ENCODE results near the gene ATAT1.
A peak's percentile ranks its signal among the peaks of the same experiment; 100 is the strongest.

The ATAT1 gene

DNA sequence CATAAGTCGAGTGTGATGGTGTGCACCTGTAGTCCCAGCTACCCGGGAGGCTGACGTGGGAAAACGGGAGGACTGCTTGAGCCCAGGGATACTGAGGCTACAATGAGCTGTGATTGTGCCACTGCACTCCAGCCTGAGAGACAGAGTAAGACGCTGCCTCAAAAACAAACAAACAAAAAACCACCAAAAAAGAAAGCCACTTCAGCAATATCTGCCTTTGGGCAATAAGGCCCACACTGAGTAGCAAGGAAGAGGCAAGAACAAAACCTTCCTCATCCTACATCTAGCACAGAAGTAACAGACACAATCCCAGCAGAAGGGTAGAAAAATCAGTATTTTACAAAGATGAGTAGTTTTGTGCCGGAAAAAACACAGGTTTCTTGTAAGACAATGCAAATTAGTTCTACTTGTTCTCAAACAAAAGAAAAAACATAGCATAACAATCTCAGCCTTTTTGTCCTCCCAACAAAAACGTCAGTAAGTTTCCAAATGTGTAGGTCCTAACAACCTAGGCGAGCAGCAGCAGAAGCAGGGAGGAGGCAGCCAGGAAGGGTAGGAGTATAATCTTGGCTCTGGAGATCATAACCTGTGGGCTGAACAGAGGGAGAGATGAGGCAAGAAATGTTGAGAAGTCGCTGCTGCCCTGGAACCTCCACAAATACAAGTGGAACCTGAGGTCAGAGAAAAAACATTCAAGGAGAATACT, 15.4 kb upstream of the ATAT1 start:
- Histone ChIP-seq H3K27ac (0 out of 22 replicates have a peak overlapping the region, but pooled peaks of 1 of the 11 experiments have one; percentile 1), H4K20me1 (peaks cover 9 to 85% (median 85%) of the 10 kb centered on the region in 11 experiments), H3K36me3 (peaks cover 52 to 89% (median 72%) of the 10 kb centered on the region in 11 experiments), H3K4me1 (peaks cover 75 to 84% (median 83%) of the 10 kb centered on the region in 10 experiments), H3K9ac (peak overlapping the region in 3 of 11 experiments; percentile 7 to 63 (median 11); a peak in 4 of 22 replicates), H3K9me3 (replicated peaks in 1 of 11) (no peaks in the 10 kb centered on the region), H3K4me3 (no peak overlapping the region), H3K27me3 (no peaks in the 10 kb centered on the region), H3K4me2 (peak overlapping the region in 10 of 11 experiments; percentile 6 to 97 (median 18); a peak in 12 of 22 replicates)
- no peak for TF ChIP-seq Cebpa-rat (IDR thresholded peaks at IDR 0.05)

DNA sequence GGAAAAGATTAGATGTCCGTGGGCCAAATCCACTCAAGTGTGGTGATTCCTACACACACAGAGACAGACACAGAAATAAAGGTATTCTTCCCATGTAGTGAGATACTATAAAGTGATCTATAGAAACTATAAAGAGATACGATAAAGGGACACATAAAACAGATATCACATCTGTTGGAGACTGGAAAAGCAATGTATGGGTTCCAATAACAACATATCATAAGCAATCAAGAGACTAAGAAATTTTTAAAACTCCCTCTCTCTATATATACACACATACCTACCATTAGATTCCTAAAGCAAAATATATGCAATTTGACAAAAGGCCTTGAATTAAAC, 14.8 kb upstream of the ATAT1 start:
- Histone ChIP-seq H3K4me1 (peaks cover 70 to 79% (median 78%) of the 10 kb centered on the region in 10 experiments), H3K27me3 (no peaks in the 10 kb centered on the region), H3K4me3 (no peak overlapping the region), H3K9ac (peak overlapping the region in 2 of 11 experiments; percentile 6 to 11; a peak in 2 of 22 replicates), H4K20me1 (peaks cover 5 to 80% (median 80%) of the 10 kb centered on the region in 11 experiments), H3K4me2 (peak overlapping the region in 10 of 11 experiments; percentile 6 to 98 (median 94); a peak in 10 of 22 replicates), H3K36me3 (peaks cover 52 to 89% (median 75%) of the 10 kb centered on the region in 11 experiments), H3K9me3 (replicated peaks in 1 of 11) (no peaks in the 10 kb centered on the region; a peak in 1 of 22 replicates), H3K27ac (no peak overlapping the region)
- TF ChIP-seq Cebpa-rat (IDR thresholded peaks at IDR 0.05): no peak

DNA sequence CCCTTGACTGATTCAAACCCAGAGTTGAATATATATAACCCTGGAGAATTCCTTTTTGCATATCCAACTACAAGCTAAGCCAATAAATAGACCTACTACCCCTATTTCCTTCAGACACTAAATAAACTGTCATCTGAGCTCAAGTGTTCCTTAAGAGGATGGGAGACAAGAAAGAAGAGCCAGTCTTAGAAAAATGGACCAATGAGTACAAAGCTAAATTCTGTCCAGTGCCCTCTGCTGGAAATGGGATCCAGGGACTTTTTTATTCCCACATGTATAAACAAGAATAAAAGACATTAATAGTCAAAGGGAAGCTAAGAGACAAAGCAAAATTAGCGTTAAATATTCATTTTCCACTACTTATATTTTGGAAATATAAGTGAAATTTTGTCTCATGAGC, 14.5 kb upstream of the ATAT1 start:
- H3K36me3 ChIP-seq: peaks cover 49 to 86% (median 75%) of the 10 kb centered on the region in 11 experiments
- no peaks in the 10 kb centered on the region; a peak in 1 of 22 replicates for H3K9me3 ChIP-seq (replicated peaks in 1 of 11)
- peaks cover 5 to 76% (median 76%) of the 10 kb centered on the region in 11 experiments for H4K20me1 ChIP-seq
- TF ChIP-seq Cebpa-rat (IDR thresholded peaks at IDR 0.05): no peak
- H3K27me3 ChIP-seq: no peaks in the 10 kb centered on the region
- no peak overlapping the region for H3K4me3 ChIP-seq
- H3K27ac ChIP-seq: peak overlapping the region in 2 of 11 experiments; percentile 24 to 99; a peak in 2 of 22 replicates
- peak overlapping the region in 10 of 11 experiments; percentile 87 to 98 (median 96); a peak in 16 of 22 replicates for H3K4me2 ChIP-seq
- peak overlapping the region in 2 of 11 experiments; percentile 2 to 98; a peak in 2 of 22 replicates for H3K9ac ChIP-seq
- H3K4me1 ChIP-seq: peaks cover 66 to 75% (median 74%) of the 10 kb centered on the region in 10 experiments

DNA sequence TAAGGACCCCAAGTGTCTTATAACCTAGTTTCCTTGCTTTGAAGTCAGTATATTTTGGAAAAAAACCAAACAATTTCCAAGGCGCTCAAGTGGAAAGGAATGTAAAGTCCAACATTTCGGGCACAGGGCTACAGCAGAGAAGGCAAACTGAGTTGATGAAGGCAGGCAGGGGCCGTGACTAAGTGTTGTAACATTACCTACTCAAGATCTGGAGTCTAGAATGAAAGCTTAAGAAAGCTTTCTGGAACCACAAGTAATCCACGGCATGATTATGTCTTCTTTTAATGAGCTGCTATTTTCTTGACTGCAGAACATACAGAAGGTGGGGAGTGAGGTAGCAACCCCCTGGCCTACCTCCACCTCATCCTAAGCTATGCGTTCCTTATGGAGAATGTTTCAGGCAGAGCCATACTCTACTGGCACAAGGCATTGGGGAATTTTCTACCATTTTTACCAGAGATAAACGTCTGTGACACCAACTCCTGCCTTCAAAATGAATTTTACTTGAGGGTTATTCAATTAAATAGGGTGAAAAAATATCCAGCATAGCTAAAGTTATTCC, 13.9 kb upstream of the ATAT1 start:
- H3K36me3 ChIP-seq: peaks cover 44 to 80% (median 70%) of the 10 kb centered on the region in 11 experiments
- H4K20me1 ChIP-seq: peaks cover 5 to 70% (median 70%) of the 10 kb centered on the region in 11 experiments
- peak overlapping the region in 1 of 10 experiments; percentile 84; a peak in 1 of 20 replicates for H3K4me3 ChIP-seq
- TF ChIP-seq Cebpa-rat (IDR thresholded peaks at IDR 0.05): no peak
- H3K9me3 ChIP-seq (replicated peaks in 1 of 11): no peaks in the 10 kb centered on the region; a peak in 1 of 22 replicates
- peak overlapping the region in 6 of 11 experiments; percentile 0 to 99 (median 60); a peak in 6 of 22 replicates for H3K27ac ChIP-seq
- peak overlapping the region in 7 of 11 experiments; percentile 4 to 99 (median 98); a peak in 8 of 22 replicates for H3K9ac ChIP-seq
- peak overlapping the region; percentile 87 to 98 (median 95) for H3K4me2 ChIP-seq
- H3K4me1 ChIP-seq: peaks cover 60 to 69% (median 69%) of the 10 kb centered on the region in 10 experiments
- no peaks in the 10 kb centered on the region for H3K27me3 ChIP-seq

DNA sequence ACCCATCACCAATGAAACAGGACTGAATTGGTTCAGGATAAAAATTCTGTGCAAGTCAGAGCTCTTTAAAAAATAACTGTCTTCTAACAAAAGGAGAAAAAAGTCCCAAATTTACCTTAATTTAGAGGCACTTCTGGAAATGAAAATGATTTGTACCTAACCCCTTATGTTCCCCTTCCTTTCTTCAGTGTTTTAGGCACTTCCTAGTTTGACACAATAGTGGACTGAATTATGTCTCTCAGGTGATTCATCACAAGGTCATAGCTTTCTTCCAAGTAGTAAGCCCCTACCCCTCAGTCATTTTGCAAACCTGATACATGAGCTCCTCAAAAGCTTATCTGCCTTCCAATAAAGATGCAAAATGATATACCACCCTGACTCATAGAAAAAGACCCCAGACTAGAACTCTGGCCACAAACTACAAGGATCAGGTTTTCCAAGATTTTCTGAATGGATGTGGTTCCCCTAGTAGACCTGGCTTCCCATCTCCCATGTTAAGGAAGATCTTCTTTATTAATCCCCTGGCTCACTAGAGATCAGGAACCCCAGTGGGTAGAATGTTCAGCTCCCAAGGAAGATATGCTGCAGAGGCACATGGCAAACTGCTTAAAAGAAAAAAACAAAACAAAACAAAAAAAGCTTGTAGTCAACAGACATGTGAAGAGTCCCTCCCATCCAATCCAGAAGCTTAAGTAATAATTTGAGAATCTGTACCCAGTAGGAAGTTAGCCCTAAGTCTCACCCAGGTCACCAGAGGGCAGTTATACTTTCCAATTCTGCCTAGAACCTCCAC, 13.2 kb upstream of the ATAT1 start:
- Histone ChIP-seq H3K27ac (peak overlapping the region in 10 of 11 experiments; percentile 96 to 99 (median 98); a peak in 19 of 22 replicates), H3K9me3 (replicated peaks in 1 of 11) (no peaks in the 10 kb centered on the region; a peak in 1 of 22 replicates)

DNA sequence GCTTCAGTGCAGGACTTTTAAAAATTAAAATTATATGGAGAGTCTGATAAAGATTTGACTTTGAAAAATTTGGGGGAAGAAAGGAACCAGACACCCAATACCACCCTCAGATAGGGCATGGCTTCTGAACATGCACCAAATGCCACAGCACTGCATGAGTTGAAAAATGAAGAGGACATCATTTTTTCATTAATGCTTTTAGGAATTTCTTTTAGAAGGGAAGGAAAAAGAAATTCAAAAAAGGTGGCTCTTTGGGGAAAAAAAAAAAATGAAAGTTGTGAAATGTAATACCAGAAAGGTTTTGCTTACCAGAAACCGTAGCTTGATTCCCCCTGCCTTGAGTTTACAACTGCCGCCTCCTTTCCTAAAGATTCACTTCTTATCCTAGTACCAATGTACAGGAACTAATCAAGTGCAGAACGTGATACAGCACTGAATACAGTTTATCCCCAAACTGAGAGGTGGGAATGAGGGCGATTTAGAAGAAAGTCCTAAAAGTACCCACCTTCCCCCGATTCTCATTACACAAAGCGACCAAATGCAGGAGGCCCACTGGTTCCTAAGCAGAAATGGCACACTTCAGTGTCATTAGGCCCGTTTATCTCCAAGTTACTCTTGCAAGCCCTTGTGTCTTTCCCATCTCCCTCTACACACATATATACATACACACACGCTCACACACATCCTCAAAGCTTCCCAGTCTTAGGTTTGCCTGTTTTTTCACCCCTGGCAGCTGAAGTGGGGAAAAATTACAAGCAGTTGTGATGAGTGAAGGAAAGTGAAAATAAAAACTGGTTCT, 12.4 kb upstream of the ATAT1 start:
- H4K20me1 ChIP-seq: peaks cover 5 to 56% (median 55%) of the 10 kb centered on the region in 11 experiments
- H3K36me3 ChIP-seq: peaks cover 29 to 70% (median 56%) of the 10 kb centered on the region in 11 experiments
- peak overlapping the region; percentile 24 to 99 (median 98); a peak in 21 of 22 replicates for H3K27ac ChIP-seq
- H3K4me2 ChIP-seq: peak overlapping the region; percentile 87 to 98 (median 95)
- H3K4me1 ChIP-seq: peaks cover 56 to 65% (median 64%) of the 10 kb centered on the region in 10 experiments
- no peaks in the 10 kb centered on the region for H3K27me3 ChIP-seq
- TF ChIP-seq Cebpa-rat (IDR thresholded peaks at IDR 0.05): no peak
- peak overlapping the region; percentile 71 to 92 (median 84) for H3K4me3 ChIP-seq
- H3K9me3 ChIP-seq (replicated peaks in 1 of 11): no peaks in the 10 kb centered on the region; a peak in 1 of 22 replicates
- peak overlapping the region; percentile 97 to 99 (median 99) for H3K9ac ChIP-seq

More for the DNA sequence above, 13.2 kb upstream of the ATAT1 start:
- Histone ChIP-seq H3K4me3 (peak overlapping the region; percentile 71 to 92 (median 84)), H4K20me1 (peaks cover 5 to 64% (median 63%) of the 10 kb centered on the region in 11 experiments), H3K4me1 (peaks cover 56 to 66% (median 64%) of the 10 kb centered on the region in 10 experiments), H3K27me3 (no peaks in the 10 kb centered on the region), H3K4me2 (peak overlapping the region; percentile 87 to 98 (median 95)), H3K36me3 (peaks cover 37 to 74% (median 63%) of the 10 kb centered on the region in 11 experiments), H3K9ac (peak overlapping the region; percentile 97 to 99 (median 99); a peak in 21 of 22 replicates)
- TF ChIP-seq Cebpa-rat (IDR thresholded peaks at IDR 0.05): no peak

DNA sequence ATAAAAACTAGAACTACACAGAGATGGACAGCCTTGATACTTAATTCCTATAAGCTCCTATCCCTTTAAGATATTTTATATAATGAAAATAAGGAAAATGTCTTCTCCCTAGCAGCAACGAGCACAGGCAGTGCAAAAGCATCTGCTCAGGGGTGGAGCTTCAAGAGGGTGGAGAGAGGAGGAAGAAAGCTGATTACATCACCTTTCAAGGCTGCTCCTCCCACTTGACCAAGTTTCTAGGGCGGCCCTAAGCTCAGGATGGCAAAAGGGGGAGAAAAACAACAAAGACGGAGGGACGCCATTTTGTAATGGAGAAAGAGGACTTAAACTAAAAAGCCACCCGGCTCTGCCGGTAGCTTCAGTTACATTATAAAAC, 11.8 kb upstream of the ATAT1 start:
- H3K4me3 ChIP-seq: peak overlapping the region; percentile 71 to 92 (median 84)
- peaks cover 56 to 64% (median 60%) of the 10 kb centered on the region in 10 experiments for H3K4me1 ChIP-seq
- no peaks in the 10 kb centered on the region; a peak in 1 of 22 replicates for H3K9me3 ChIP-seq (replicated peaks in 1 of 11)
- H3K36me3 ChIP-seq: peaks cover 29 to 70% (median 55%) of the 10 kb centered on the region in 11 experiments
- H3K4me2 ChIP-seq: peak overlapping the region; percentile 87 to 98 (median 95)
- peak overlapping the region; percentile 96 to 99 (median 98) for H3K27ac ChIP-seq
- H3K9ac ChIP-seq: peak overlapping the region; percentile 97 to 99 (median 99)
- no peaks in the 10 kb centered on the region for H3K27me3 ChIP-seq
- TF ChIP-seq Cebpa-rat (IDR thresholded peaks at IDR 0.05): peak in 7 of 11 experiments; percentile 17 to 70 (median 41); a peak in 6 of 22 replicates
- peaks cover 5 to 50% (median 49%) of the 10 kb centered on the region in 11 experiments for H4K20me1 ChIP-seq

Data from BLaER1 treated with 17β-estradiol and CSF1 and Interleukin-3, amounts not matched to agents 10 nM and 100 nM (cell line).